K562 (cell line): Measurements from ENCODE around the gene HMGN1. TPM values are rescaled to one million over a fixed set of nuclear protein-coding genes. Genes with fewer than 3 reads are reported as not detected.

Source experiments
- BRD9 ChIP-seq: fragments of 450-650 bp; IDR thresholded peaks from 2 replicates; pipeline ENCODE4 v1.6.1; 2018; ENCODE audit warnings: low read depth; ENCODE audit not compliant: partially characterized antibody
- CHD1 ChIP-seq: fragments of 200-600 bp; sonication (generic); IDR thresholded peaks from one replicate; pipeline ENCODE4 v1.6.1; 2012; ENCODE audit warnings: mild to moderate bottlenecking, moderate library complexity, low read length, inconsistent platforms
- CREBBP ChIP-seq: IDR thresholded peaks from one replicate; pipeline ENCODE4 v1.6.1; 2012; ENCODE audit warnings: low read depth, mild to moderate bottlenecking, control low read depth, inconsistent platforms, low read length
- HDAC1 ChIP-seq, 2 experiments: fragments of 450-650 bp; IDR thresholded peaks; 2 replicates each; pipeline ENCODE4 v1.6.1; 2016 to 2017; ENCODE audit warnings: inconsistent platforms in 1 of 2, mild to moderate bottlenecking in 1 of 2, moderate library complexity in 1 of 2
- MYBL2 ChIP-seq, 2 experiments: fragments of 450-650 bp in 1 of 2; sonication (generic) in 1 of 2; formaldehyde crosslinking in 1 of 2; IDR thresholded peaks; 2 replicates each; pipeline versions ENCODE4 v1.6.1 to v1.8.1; 2017 to 2022; ENCODE audit warnings: borderline replicate concordance in 1 of 2, inconsistent platforms in 1 of 2, low read depth in 1 of 2, mild to moderate bottlenecking in 1 of 2, missing genetic modification reagents in 1 of 2, moderate library complexity in 1 of 2
- TAL1 ChIP-seq: fragments of 450-650 bp; IDR thresholded peaks from 2 replicates; pipeline ENCODE4 v1.6.1; 2016; ENCODE audit warnings: mild to moderate bottlenecking
- TEAD2 ChIP-seq: fragments of 450-650 bp; IDR thresholded peaks from 2 replicates; pipeline ENCODE4 v1.6.1; 2016; ENCODE audit warnings: missing genetic modification characterization, control low read depth, missing compliant biosample characterization
- ZNF140 ChIP-seq: fragments of 250-450 bp; sonication (Bioruptor Pico); IDR thresholded peaks from 2 replicates; pipeline ENCODE4 v1.8.0; 2021; ENCODE audit warnings: moderate library complexity, mild to moderate bottlenecking, inconsistent platforms
- ZNF347 ChIP-seq: fragments of 450-650 bp; formaldehyde crosslinking; IDR thresholded peaks from 2 replicates; pipeline ENCODE4 v1.4.0; 2020; ENCODE audit warnings: low read depth, mild to moderate bottlenecking, moderate library complexity
- ZNF57 ChIP-seq: fragments of 450-650 bp; formaldehyde crosslinking; IDR thresholded peaks from 2 replicates; pipeline ENCODE4 v1.4.0; 2020; ENCODE audit warnings: mild to moderate bottlenecking, moderate library complexity
- ZSCAN32 ChIP-seq: fragments of 450-650 bp; formaldehyde crosslinking; IDR thresholded peaks from 2 replicates; pipeline ENCODE4 v1.4.0; 2020; ENCODE audit warnings: mild to moderate bottlenecking, moderate library complexity
- polyA plus RNA-seq, 8 experiments: library from polyadenylated mRNA; depleted of rRNA in 4 of 8; stranded (reverse) in 5 of 8; unstranded in 3 of 8; fragments of >200 nt; fragmentation: Nextera tagmentation in 2 of 8; fragmentation: Illumina TruSeq in 1 of 8; extraction: Ambion mirVana in 2 of 8; extraction: Trizol in 1 of 8; gene quantifications; 2 replicates each; pipeline versions ENCODE4 v1.2.1 to v1.2.3, GENCODE V29; 2011 to 2014; ENCODE audit warnings: inconsistent platforms in 1 of 8, missing spikeins in 1 of 8
- total RNA-seq, 7 experiments: library from RNA; depleted of rRNA in 6 of 7; stranded (reverse); fragments of >200 nt in 6 of 7; fragmentation: Illumina TruSeq in 2 of 7; extraction: Trizol in 2 of 7; gene quantifications; 2 replicates each; pipeline versions ENCODE4 v1.2.1 to v1.2.3, GENCODE V29; 2011 to 2021; ENCODE audit warnings: low replicate concordance in 1 of 7
- TF ChIP-seq, protein P1 (sequence below): fragments of 250-450 bp; sonication (Bioruptor Pico); IDR thresholded peaks from 2 replicates; pipeline ENCODE4 v1.5.0; 2021
- TF ChIP-seq, protein P2 (sequence below), 2 experiments: IDR thresholded peaks; 2 replicates each; pipeline ENCODE4 v1.6.1; 2012; ENCODE audit warnings: improper control_type of control experiment in 2 of 2, low read depth in 2 of 2, low read length in 2 of 2, borderline replicate concordance in 1 of 2
- TF ChIP-seq, protein P3 (sequence below): fragments of 450-650 bp; conservative IDR thresholded peaks from 2 replicates; pipeline ENCODE4 v1.6.1; 2016; ENCODE audit warnings: missing genetic modification characterization, low read depth, mild to moderate bottlenecking, missing compliant biosample characterization, moderate library complexity
- TF ChIP-seq, protein P4 (sequence below): sonication (generic); formaldehyde crosslinking; IDR thresholded peaks from 2 replicates; pipeline ENCODE4 v1.8.0; 2022; ENCODE audit warnings: mild to moderate bottlenecking, missing genetic modification reagents
- TF ChIP-seq, protein P5 (sequence below): sonication (generic); formaldehyde crosslinking; IDR thresholded peaks from 2 replicates; pipeline ENCODE4 v1.8.1; 2023; ENCODE audit warnings: mild to moderate bottlenecking, missing genetic modification reagents
- TF ChIP-seq, protein P6 (sequence below): fragments of 450-650 bp; formaldehyde crosslinking; IDR thresholded peaks from 2 replicates; pipeline ENCODE4 v1.4.0; 2022; ENCODE audit warnings: missing genetic modification characterization

The HMGN1 gene
- total and polyA plus RNA-seq, 9 of the 15 experiments (the other 6 are each of a cell fraction or from before 2014, with no cell fraction given) = 124 to 626 (median 498) TPM

DNA sequence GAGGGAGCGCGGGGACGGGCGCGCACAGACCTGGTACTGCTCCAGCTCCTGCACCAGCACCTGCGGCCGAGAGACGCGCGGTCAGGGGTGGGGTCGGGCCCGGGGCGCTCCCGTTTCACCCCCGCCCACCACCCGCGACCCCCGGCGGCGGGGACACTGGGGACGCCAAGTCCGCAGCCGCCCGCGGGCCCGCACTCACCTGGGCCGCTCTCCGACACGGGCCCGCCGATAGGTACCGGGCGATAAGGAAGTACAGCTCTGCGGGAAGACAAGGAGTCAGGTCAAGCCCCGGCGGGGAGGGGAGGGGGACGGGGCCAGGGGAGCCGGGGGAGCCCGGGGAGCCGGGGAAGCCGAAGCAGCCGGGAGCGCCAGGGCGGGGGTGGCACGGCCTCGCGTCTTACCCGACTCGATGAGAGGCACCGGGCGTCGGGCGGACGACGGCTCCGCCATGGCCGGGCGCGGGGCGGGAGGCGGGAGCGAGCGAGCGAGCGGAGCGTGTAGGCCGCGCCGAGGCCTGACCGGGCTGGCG, 35.8 kb downstream of the HMGN1 start (continued):
- TF ChIP-seq, protein P1, sequence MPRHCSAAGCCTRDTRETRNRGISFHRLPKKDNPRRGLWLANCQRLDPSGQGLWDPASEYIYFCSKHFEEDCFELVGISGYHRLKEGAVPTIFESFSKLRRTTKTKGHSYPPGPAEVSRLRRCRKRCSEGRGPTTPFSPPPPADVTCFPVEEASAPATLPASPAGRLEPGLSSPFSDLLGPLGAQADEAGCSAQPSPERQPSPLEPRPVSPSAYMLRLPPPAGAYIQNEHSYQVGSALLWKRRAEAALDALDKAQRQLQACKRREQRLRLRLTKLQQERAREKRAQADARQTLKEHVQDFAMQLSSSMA = no peak
- no peak for TF ChIP-seq ZNF347 (CRISPR knock-in tag)
- TF ChIP-seq ZNF57 (CRISPR knock-in tag) = no peak
- TF ChIP-seq CREBBP = no peak
- TF ChIP-seq ZNF140 (CRISPR knock-in tag) = no peak
- TF ChIP-seq MYBL2 (IDR thresholded peaks at IDR 0.05; ENCODE audit: low read depth) = no peak
- TF ChIP-seq MYBL2 (CRISPR knock-in tag; IDR thresholded peaks at IDR 0.05; ENCODE audit: borderline replicate concordance) = no peak
- TF ChIP-seq BRD9 = no peak
- TF ChIP-seq ZSCAN32 (CRISPR knock-in tag) = no peak
- no peak for TF ChIP-seq TEAD2 (tag)
- TF ChIP-seq HDAC1 (IDR thresholded peaks at IDR 0.05) = no peak
- TF ChIP-seq CHD1 = no peak
- TF ChIP-seq TAL1 = no peak
- TF ChIP-seq, protein P2, sequence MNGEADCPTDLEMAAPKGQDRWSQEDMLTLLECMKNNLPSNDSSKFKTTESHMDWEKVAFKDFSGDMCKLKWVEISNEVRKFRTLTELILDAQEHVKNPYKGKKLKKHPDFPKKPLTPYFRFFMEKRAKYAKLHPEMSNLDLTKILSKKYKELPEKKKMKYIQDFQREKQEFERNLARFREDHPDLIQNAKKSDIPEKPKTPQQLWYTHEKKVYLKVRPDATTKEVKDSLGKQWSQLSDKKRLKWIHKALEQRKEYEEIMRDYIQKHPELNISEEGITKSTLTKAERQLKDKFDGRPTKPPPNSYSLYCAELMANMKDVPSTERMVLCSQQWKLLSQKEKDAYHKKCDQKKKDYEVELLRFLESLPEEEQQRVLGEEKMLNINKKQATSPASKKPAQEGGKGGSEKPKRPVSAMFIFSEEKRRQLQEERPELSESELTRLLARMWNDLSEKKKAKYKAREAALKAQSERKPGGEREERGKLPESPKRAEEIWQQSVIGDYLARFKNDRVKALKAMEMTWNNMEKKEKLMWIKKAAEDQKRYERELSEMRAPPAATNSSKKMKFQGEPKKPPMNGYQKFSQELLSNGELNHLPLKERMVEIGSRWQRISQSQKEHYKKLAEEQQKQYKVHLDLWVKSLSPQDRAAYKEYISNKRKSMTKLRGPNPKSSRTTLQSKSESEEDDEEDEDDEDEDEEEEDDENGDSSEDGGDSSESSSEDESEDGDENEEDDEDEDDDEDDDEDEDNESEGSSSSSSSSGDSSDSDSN (IDR thresholded peaks at IDR 0.05; ENCODE audit: borderline replicate concordance in 1 of 2, low read depth in 2 of 2, low read length in 2 of 2) = peak in 1 of 2 experiments; percentile 89; a peak in 2 of 4 replicates
- TF ChIP-seq, protein P3, sequence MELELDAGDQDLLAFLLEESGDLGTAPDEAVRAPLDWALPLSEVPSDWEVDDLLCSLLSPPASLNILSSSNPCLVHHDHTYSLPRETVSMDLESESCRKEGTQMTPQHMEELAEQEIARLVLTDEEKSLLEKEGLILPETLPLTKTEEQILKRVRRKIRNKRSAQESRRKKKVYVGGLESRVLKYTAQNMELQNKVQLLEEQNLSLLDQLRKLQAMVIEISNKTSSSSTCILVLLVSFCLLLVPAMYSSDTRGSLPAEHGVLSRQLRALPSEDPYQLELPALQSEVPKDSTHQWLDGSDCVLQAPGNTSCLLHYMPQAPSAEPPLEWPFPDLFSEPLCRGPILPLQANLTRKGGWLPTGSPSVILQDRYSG = no peak
- TF ChIP-seq, protein P4, sequence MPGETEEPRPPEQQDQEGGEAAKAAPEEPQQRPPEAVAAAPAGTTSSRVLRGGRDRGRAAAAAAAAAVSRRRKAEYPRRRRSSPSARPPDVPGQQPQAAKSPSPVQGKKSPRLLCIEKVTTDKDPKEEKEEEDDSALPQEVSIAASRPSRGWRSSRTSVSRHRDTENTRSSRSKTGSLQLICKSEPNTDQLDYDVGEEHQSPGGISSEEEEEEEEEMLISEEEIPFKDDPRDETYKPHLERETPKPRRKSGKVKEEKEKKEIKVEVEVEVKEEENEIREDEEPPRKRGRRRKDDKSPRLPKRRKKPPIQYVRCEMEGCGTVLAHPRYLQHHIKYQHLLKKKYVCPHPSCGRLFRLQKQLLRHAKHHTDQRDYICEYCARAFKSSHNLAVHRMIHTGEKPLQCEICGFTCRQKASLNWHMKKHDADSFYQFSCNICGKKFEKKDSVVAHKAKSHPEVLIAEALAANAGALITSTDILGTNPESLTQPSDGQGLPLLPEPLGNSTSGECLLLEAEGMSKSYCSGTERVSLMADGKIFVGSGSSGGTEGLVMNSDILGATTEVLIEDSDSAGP = no peak
- TF ChIP-seq, protein P5, sequence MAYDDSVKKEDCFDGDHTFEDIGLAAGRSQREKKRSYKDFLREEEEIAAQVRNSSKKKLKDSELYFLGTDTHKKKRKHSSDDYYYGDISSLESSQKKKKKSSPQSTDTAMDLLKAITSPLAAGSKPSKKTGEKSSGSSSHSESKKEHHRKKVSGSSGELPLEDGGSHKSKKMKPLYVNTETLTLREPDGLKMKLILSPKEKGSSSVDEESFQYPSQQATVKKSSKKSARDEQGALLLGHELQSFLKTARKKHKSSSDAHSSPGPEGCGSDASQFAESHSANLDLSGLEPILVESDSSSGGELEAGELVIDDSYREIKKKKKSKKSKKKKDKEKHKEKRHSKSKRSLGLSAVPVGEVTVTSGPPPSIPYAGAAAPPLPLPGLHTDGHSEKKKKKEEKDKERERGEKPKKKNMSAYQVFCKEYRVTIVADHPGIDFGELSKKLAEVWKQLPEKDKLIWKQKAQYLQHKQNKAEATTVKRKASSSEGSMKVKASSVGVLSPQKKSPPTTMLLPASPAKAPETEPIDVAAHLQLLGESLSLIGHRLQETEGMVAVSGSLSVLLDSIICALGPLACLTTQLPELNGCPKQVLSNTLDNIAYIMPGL (CRISPR knock-in tag) = 0 out of 2 replicates have a peak, but pooled peaks have one; percentile 42
- TF ChIP-seq, protein P6, sequence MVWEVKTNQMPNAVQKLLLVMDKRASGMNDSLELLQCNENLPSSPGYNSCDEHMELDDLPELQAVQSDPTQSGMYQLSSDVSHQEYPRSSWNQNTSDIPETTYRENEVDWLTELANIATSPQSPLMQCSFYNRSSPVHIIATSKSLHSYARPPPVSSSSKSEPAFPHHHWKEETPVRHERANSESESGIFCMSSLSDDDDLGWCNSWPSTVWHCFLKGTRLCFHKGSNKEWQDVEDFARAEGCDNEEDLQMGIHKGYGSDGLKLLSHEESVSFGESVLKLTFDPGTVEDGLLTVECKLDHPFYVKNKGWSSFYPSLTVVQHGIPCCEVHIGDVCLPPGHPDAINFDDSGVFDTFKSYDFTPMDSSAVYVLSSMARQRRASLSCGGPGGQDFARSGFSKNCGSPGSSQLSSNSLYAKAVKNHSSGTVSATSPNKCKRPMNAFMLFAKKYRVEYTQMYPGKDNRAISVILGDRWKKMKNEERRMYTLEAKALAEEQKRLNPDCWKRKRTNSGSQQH (CRISPR knock-in tag) = no peak
